Naive B cell (primary cell): ENCODE results near the gene CFAP77. TPM values are rescaled to one million over a fixed set of nuclear protein-coding genes. Genes with fewer than 3 reads are reported as not detected.

Source experiments
- ATAC-seq, 2 donors: fragments of 150-1000 bp; cut with Tn5 transposase; 2 replicates each; pipeline ENCODE4 v1.10.0; 2021; ENCODE audit warnings: low read depth in 2 of 2, mild to moderate bottlenecking in 2 of 2, moderate library complexity in 2 of 2
- DNase-seq: peaks from one replicate; pipeline ENCODE4 v3.0.0; 2022
- H3K27ac Mint-ChIP-seq, 6 donors: one replicate each; pipeline ENCODE4 v1.8.0; 2020 to 2022; ENCODE audit warnings: mild to moderate bottlenecking in 6 of 6, mixed read lengths in 6 of 6, moderate library complexity in 5 of 6, inconsistent platforms in 2 of 6
- H3K27me3 Mint-ChIP-seq, 3 donors: one replicate each; pipeline ENCODE4 v1.8.0; 2021 to 2022; ENCODE audit warnings: mixed read lengths in 3 of 3, mild to moderate bottlenecking in 1 of 3
- H3K36me3 Mint-ChIP-seq, 2 donors: one replicate each; pipeline ENCODE4 v1.8.0; 2020 to 2022; ENCODE audit warnings: mixed read lengths in 2 of 2, inconsistent platforms in 1 of 2, mild to moderate bottlenecking in 1 of 2
- H3K4me1 Mint-ChIP-seq, 3 donors: one replicate each; pipeline ENCODE4 v1.8.0; 2020 to 2022; ENCODE audit warnings: mixed read lengths in 3 of 3, inconsistent platforms in 1 of 3, mild to moderate bottlenecking in 1 of 3, moderate library complexity in 1 of 3
- H3K4me3 Mint-ChIP-seq, 8 donors: one replicate each; pipeline ENCODE4 v1.8.0; 2020 to 2022; ENCODE audit warnings: mild to moderate bottlenecking in 8 of 8, mixed read lengths in 8 of 8, moderate library complexity in 8 of 8, inconsistent platforms in 2 of 8
- H3K9me3 Mint-ChIP-seq, 7 donors: one replicate each; pipeline ENCODE4 v1.8.0; 2020 to 2022; ENCODE audit warnings: mixed read lengths in 7 of 7, mild to moderate bottlenecking in 5 of 7, inconsistent platforms in 2 of 7, moderate library complexity in 1 of 7
- polyA plus RNA-seq, 6 donors: library from polyadenylated mRNA; unstranded; fragments of 300-500 nt; fragmentation: Illumina TruSeq; gene quantifications; one replicate each; pipeline ENCODE4 v1.2.3, GENCODE V29; 2021; ENCODE audit warnings: low read depth in 6 of 6

CFAP77 gene
- polyA plus RNA-seq, 6 donors from 2014 or later: 0.16 TPM; not detected in 5

DNA sequence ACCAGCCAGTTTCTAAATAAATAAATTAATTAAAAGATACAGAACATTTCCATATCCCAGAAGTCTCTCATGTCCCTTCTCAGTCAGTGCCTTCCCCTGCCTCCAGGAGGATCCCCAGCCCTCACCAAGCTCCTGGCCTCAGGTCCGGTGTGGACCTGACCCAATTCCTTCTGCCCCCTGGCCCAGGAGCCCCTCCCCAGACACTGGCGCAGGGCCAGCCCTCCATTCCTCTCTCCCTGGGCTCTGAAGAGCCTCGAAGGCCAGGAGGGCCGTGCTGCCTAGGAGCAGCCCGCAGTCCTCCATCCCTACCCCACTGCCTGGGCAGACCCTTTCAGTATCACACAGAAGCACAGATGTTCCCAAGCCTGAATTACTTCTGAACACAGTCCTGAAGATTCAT lies 110.6 kb downstream of the CFAP77 start:
- no peak for DNase-seq
- no peak for ATAC-seq
- Mint-ChIP-seq H3K4me3 (no peak overlapping the region), H3K4me1 (no peaks in the 10 kb centered on the region), H3K9me3 (peaks cover 0 to 3% (median 0%) of the 10 kb centered on the region in 7 donors), H3K27me3 (peaks cover 3 to 35% (median 29%) of the 10 kb centered on the region in 3 donors), H3K36me3 (no peaks in the 10 kb centered on the region), H3K27ac (peak overlapping the region in 2 of 6 donors; percentile 26 to 50)

DNA sequence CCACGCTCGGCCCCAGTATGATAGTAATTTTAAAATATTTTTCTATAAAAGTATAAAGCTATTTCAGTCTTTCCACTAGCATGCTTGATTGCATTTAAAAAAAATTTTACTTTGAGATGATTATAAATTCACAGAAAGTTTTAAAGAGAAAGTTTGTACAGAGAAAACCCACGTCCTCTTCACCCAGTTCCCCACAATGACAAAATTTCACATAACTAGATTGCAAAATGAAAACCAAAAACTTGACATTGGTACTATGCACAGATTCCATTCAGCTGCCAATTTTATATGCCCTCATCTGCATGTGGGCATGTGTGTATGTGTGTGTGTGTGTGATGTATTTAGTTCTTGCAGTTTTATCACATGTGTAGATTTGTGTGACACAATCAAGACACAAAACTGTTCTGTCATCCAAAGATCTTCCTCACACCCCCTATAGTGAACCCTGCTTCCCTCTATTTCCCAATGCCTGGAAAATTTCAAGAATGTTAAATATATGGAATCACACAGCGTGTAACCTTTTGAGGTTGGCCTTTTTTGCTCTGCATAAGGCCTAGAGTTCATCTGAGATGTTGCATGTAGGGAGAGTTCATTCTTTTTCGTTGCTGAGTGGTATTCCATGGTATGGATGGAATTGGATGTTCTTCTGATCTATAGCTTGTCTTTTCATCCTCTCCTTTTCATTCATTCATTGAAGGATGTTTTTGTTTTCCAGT lies 115.5 kb downstream of the CFAP77 start:
- H3K9me3 Mint-ChIP-seq: peaks cover 0 to 1% (median 0%) of the 10 kb centered on the region in 7 donors
- H3K36me3 Mint-ChIP-seq: no peaks in the 10 kb centered on the region
- H3K4me1 Mint-ChIP-seq: no peaks in the 10 kb centered on the region
- ATAC-seq (no peak), DNase-seq (no peak)
- H3K27me3 Mint-ChIP-seq: peaks cover 5 to 21% (median 15%) of the 10 kb centered on the region in 3 donors
- no peak overlapping the region for H3K27ac Mint-ChIP-seq
- no peak overlapping the region for H3K4me3 Mint-ChIP-seq

DNA sequence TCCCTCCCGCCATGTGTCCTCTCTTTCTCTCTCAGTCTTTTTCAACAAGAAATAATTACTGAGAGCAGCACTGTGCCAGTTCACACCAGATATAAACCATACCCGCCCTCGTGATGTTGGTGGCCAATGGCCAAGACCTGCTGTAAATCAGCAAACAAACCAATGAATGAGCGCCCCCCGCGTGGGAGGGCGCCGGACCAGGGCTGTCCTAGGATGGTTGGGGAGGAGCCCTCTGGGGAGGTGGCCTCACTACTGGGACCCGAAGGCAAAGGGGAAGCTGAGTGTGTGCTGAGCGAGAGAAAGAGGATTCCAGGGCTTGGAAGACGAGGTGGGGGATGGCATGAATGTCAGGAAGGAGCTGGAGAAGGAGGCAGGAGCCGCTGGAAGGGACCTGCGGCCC lies 121.2 kb downstream of the CFAP77 start:
- DNase-seq: no peak
- Mint-ChIP-seq H3K27me3 (peaks cover 14 to 29% (median 19%) of the 10 kb centered on the region in 3 donors), H3K9me3 (peaks cover 0 to 18% (median 11%) of the 10 kb centered on the region in 7 donors), H3K36me3 (no peaks in the 10 kb centered on the region), H3K27ac (peak overlapping the region in 1 of 6 donors; percentile 88), H3K4me1 (no peaks in the 10 kb centered on the region), H3K4me3 (no peak overlapping the region)
- no peak for ATAC-seq

DNA sequence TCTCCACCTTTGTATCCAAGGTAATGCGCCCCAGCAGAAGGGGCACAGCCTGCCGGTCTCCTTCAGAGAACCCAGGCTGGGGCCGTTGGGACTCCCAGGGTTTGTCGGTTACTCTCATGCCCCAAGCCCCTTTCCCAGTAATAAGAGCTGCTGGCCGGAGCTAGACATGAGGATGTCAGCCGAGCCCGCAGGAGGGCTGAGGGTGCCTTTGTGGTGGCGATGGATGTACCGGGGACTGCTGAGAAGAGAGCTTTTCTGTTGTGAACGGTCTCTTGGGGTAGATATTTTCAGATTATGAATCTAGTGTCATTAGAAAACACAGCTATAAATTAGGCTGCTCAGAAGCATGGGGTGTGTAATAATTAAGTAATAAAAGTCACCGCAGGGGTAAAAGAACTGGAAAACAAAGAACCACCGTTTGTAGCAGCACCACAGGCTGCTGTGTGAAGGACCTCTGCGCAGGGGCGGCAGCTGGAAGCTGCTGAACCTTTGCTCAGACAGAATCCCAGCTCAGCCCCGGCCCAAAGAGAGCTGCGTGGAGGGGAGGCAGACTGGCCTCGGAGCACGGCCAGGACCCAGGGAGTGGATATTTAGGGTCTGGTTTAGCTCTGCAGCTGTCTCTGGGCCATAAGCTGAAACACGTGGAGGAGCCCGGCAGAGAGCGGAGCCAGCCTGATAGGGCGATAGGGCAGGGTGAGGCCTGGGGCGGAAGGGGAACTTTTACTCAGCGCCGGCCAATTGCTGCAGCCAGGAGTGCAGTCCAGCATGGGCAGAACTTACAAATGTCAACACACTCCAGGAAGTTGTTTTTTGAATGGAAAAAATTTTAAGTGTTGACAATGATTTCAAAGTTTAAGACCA lies 121.9 kb downstream of the CFAP77 start:
- H3K36me3 Mint-ChIP-seq: no peaks in the 10 kb centered on the region
- H3K27me3 Mint-ChIP-seq: peaks cover 14 to 32% (median 23%) of the 10 kb centered on the region in 3 donors
- H3K4me3 Mint-ChIP-seq: no peak overlapping the region
- ATAC-seq (no peak), DNase-seq (no peak)
- H3K9me3 Mint-ChIP-seq: peaks cover 0 to 19% (median 14%) of the 10 kb centered on the region in 7 donors
- H3K4me1 Mint-ChIP-seq: no peaks in the 10 kb centered on the region
- H3K27ac Mint-ChIP-seq: no peak overlapping the region

DNA sequence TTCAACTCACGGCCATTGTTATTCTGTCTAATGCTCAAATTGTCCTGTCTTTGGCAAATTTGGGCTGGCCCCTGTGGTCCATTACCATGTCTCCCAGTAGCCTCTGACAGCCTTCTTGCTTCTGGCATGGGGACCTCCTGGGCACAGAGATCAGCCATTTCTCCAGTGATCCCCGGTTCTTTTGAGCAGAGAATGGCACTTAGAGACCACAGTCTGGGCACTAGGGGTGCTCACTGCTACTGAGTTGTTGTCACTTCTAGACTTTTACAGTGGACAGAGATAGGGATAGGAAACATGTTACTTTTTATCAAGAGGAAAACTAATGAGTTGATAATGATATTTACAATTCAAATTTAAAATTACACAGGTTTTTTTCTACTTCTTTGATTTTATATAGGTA lies 124.8 kb downstream of the CFAP77 start:
- Mint-ChIP-seq H3K36me3 (no peaks in the 10 kb centered on the region), H3K4me1 (no peaks in the 10 kb centered on the region), H3K27ac (no peak overlapping the region), H3K9me3 (peaks cover 0 to 21% (median 14%) of the 10 kb centered on the region in 7 donors), H3K4me3 (no peak overlapping the region), H3K27me3 (peaks cover 14 to 35% (median 26%) of the 10 kb centered on the region in 3 donors)
- no peak for ATAC-seq
- no peak for DNase-seq

DNA sequence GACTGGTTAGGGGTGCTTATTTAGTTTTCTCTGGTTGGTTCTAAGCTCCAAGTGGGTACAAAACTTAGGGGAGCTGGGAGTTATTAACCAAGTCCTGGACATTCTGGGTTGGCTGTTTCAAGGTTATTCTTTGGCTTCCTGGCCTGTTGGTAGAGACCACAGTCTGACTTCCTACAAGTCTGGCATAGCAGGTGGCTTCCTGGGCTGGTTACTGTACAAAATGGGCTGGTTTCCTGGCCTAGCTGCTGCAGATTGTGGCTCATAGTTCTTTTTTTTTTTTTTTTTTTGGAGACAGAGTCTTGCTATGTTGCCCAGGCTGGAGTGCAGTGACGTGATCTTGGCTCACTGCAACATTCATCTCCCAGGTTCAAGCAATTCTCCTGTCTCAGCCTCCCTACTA lies 126.1 kb downstream of the CFAP77 start:
- Mint-ChIP-seq H3K4me3 (no peak overlapping the region), H3K27me3 (peaks cover 11 to 24% (median 20%) of the 10 kb centered on the region in 3 donors), H3K4me1 (no peaks in the 10 kb centered on the region), H3K27ac (peak overlapping the region in 1 of 6 donors; percentile 58), H3K36me3 (no peaks in the 10 kb centered on the region), H3K9me3 (peaks cover 0 to 18% (median 12%) of the 10 kb centered on the region in 7 donors)
- no peak for ATAC-seq
- no peak for DNase-seq

DNA sequence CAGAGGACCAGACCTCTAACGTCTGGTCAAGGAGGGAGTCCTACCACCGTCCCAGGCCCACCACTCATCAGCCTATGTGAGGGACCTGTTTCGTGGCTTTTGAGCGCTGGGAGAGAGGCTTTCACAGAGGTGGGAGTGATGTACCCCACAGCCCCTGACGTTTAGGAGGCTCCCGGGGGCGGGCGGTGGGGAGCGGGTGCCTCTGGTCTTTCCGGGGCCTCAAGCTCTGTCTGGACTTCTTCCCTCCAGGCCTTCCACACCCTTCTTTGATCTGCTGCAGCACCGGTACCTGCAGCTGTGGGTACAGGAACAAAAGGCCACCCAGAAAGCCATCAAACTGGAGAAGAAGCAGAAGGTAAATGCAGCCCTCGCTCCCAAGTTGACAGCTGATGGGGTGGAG lies 127.3 kb downstream of the CFAP77 start:
- Mint-ChIP-seq H3K4me1 (no peaks in the 10 kb centered on the region), H3K36me3 (no peaks in the 10 kb centered on the region)

DNA sequence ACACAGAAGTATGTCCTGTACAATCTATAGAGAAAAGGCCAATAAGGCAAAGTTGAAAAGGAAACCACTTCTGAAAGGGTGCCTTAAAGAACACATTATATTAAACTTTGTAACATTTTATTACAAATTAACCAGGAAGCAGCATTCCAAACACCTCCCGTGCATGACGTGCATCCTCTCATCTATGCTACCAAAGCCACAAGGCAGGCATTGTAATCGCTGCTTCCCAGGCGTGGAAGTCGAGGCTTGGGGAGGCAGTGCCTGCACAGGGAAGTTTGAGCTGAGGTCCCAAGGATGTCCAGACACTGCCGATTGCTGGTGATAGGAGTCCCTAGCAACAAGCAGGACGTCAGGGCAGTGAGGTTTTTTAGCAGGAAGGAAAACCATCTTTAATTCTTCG lies 128.1 kb downstream of the CFAP77 start:
- ATAC-seq (no peak), DNase-seq (no peak)

More for the DNA sequence above, 127.3 kb downstream of the CFAP77 start:
- H3K27ac Mint-ChIP-seq: no peak overlapping the region
- ATAC-seq (no peak), DNase-seq (no peak)
- no peak overlapping the region for H3K4me3 Mint-ChIP-seq
- H3K9me3 Mint-ChIP-seq: peaks cover 0 to 17% (median 12%) of the 10 kb centered on the region in 7 donors
- peaks cover 8 to 13% (median 10%) of the 10 kb centered on the region in 3 donors for H3K27me3 Mint-ChIP-seq

DNA sequence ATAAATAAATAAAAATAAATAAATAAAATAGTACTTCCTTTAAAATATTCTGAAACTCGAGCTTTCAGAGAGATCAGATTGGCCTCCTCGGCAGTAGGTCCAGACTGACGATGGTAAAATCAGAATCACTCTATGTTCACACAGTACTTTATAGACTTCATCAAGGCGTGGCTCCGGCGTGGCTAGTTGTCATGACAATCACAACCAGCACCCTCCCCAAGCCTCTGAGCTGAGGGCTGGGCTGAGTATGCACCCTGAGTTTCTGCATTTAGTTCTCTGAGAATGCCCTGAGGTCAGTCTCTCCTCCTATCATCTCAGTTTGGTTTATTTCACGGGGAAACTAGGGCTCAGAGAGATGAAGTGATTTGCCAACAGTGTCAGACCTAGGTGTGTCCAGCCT lies 129.1 kb downstream of the CFAP77 start:
- Mint-ChIP-seq H3K4me3 (no peak overlapping the region), H3K27ac (no peak overlapping the region), H3K36me3 (no peaks in the 10 kb centered on the region), H3K27me3 (peaks cover 6 to 10% (median 8%) of the 10 kb centered on the region in 3 donors), H3K4me1 (no peaks in the 10 kb centered on the region), H3K9me3 (peaks cover 0 to 16% (median 12%) of the 10 kb centered on the region in 7 donors)
- ATAC-seq (no peak), DNase-seq (no peak)

More for the DNA sequence above, 128.1 kb downstream of the CFAP77 start:
- H3K27ac Mint-ChIP-seq: no peak overlapping the region
- H3K36me3 Mint-ChIP-seq: no peaks in the 10 kb centered on the region
- H3K27me3 Mint-ChIP-seq: peaks cover 8 to 13% (median 10%) of the 10 kb centered on the region in 3 donors
- peaks cover 0 to 17% (median 12%) of the 10 kb centered on the region in 7 donors for H3K9me3 Mint-ChIP-seq
- H3K4me3 Mint-ChIP-seq: no peak overlapping the region
- H3K4me1 Mint-ChIP-seq: no peaks in the 10 kb centered on the region

DNA sequence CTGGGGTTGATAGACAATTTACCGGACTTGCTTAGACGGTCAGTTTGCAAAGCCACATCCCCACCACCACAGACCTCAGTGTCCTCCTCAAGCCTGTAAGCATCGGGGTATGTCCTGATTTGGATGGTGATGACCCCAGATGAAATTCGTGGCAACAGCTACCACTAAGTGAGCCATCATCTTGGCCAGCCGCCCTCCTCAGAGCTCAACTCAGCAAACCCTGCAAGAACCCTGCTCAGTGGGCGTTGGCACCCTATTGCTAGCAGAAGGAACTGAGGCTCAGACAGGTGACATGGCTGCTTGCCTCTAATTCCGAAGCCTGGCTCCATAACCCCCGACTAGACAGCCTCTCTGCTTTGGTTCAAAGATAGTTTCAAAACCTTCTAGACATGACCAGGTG lies 131.0 kb downstream of the CFAP77 start:
- Mint-ChIP-seq H3K36me3 (no peaks in the 10 kb centered on the region), H3K9me3 (peaks cover 0 to 4% (median 0%) of the 10 kb centered on the region in 7 donors), H3K4me3 (no peak overlapping the region), H3K27me3 (peaks cover 14 to 23% (median 21%) of the 10 kb centered on the region in 3 donors), H3K4me1 (no peaks in the 10 kb centered on the region), H3K27ac (no peak overlapping the region)
- ATAC-seq (no peak), DNase-seq (no peak)

DNA sequence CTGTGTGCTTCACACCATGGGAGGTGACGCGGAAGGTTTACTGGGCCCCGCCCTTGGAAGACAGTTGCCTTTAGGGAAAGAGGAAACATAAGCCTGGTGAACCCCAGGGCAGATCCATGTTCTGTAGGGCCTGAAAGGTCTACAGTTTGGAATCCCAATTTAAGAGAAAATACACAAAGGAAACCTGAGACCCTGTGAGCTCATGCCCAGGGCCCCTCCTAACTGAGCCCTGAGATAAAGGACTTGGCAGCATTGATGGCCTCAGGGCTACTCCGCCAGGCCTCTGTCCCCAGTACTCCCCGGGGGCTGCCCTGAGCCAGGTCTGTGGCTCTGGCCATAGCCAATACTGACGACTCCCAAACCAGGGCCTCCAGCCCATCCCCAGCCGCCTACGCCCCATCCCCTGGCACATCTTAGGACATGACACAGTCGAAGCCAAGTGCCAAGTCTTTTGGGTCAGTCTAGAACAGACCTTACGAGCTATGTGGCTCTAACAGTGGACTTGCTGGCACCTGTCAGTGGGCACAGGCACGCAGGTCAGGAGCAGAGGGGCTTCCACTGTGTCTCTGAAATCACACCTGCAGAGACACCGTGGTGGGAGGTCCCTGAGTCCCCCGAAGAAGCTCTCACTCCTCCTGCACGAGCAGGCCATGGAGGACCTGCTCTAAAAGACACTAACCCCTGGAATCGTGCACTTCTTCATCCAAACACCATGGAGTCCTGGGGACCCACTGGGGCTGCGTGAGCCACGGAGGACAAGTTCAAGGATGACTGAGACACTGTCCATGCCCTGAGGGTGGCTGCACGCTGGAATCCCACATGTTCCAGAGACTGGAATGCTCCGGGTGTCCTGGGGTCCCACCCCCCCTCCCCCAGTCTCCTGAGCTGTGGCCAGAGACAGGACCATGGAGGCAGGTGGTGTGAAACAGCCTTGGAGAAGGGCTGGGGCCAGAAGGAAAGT lies 132.1 kb downstream of the CFAP77 start:
- Mint-ChIP-seq H3K4me1 (no peaks in the 10 kb centered on the region), H3K27me3 (peaks cover 14 to 26% (median 17%) of the 10 kb centered on the region in 3 donors), H3K9me3 (peaks cover 0 to 2% (median 0%) of the 10 kb centered on the region in 7 donors), H3K4me3 (no peak overlapping the region), H3K36me3 (no peaks in the 10 kb centered on the region), H3K27ac (no peak overlapping the region)
- DNase-seq (no peak), ATAC-seq (no peak)

DNA sequence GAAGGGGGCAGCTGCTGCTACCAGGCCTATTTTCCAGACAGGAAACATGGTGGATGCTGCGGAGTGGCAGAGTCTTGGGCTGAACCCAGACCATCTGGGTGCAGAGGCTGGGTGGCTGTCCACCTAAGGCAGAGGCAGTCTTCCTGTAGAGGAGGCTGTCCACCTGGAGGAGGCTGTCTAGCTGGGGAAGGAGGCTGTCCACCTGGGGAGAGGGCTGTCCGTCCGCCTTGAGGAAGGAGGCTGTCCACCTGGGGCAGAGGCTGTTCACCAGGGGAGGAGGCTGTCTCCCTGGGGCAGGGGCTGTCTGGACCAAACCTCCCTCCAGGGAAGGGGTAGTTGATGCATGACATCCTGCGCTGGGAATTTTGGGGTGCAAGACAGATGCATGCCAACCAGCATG lies 133.2 kb downstream of the CFAP77 start:
- Mint-ChIP-seq H3K4me3 (no peak overlapping the region), H3K9me3 (no peaks in the 10 kb centered on the region), H3K27ac (no peak overlapping the region), H3K36me3 (no peaks in the 10 kb centered on the region), H3K27me3 (peaks cover 14 to 34% (median 16%) of the 10 kb centered on the region in 3 donors), H3K4me1 (no peaks in the 10 kb centered on the region)
- ATAC-seq (no peak), DNase-seq (no peak)

DNA sequence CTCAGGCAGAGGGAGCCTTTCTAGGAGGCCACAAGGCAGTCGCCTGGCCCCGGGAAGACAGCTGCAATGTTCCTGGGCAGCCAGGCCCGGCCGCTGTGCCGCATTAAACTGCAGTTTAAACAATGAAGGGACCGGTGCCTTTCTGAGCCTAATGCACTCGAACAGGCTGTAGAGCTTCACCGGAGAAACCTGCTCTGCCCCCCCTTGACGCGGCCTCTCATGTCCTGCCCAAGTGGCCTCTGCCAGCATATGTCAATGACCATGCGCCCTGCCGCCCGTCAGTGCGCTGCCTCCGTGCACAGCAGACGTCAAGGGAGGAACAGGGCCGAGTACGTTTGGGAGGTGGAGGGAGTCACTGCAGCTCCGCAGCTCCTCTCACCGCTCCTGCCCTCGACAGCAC lies 133.9 kb downstream of the CFAP77 start:
- Mint-ChIP-seq H3K36me3 (no peaks in the 10 kb centered on the region), H3K27ac (no peak overlapping the region), H3K9me3 (no peaks in the 10 kb centered on the region), H3K27me3 (peaks cover 14 to 34% (median 16%) of the 10 kb centered on the region in 3 donors), H3K4me3 (no peak overlapping the region), H3K4me1 (no peaks in the 10 kb centered on the region)
- ATAC-seq (no peak), DNase-seq (no peak)
